Retina (tissue), 1 donor: ENCODE measurements around the gene RNF214.
A peak's percentile ranks its signal among the peaks of the same experiment; 100 is the strongest.

Source experiments
- DNase-seq: peaks from one replicate; pipeline ENCODE4 v3.0.0-alpha.2; 2016

The RNF214 gene

DNA sequence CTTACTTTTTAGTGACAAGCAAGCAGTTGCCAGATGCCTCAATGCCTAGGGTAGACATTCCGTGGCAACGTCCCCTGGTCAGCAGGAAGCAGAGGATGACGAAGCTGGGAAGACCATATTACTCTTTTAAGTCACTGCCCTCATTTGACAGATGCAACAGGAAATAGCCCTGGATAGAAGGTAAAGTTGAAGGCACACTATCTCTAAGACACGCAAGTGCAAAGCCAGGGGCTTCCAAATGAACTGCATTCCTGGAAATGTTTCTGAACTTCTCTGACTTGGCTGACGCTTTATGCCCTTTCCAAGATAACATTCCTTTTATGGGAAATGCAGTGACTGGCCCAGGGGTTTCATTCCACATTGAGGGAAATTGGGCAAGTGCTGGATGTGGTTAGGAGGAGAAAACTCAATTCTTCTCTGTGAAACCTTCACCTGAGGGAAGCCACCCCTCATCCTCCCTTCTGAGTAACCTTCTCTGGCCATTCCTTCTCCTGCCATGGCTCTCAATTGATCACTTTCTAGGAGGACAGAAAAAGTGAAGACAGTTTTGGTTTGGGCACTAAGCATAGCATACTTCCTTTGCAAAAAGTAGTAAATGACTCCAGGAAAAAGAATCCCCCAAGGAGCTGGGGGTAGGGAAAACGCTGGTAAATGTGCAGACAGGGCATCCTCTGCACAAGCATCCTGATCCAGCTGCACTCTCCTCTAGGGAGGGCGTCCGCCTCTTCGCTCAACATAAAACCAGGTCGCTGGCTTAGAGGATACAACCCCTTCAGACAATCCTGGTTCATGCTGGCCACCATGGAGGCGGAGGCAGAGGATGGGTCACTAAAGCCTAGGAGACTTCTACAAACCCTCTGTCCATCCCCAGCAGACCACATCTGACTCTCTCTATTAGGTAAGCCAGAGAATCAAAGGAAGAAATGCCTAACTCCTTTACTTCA, 15.1 kb upstream of the RNF214 start:
- DNase-seq, result no peak

DNA sequence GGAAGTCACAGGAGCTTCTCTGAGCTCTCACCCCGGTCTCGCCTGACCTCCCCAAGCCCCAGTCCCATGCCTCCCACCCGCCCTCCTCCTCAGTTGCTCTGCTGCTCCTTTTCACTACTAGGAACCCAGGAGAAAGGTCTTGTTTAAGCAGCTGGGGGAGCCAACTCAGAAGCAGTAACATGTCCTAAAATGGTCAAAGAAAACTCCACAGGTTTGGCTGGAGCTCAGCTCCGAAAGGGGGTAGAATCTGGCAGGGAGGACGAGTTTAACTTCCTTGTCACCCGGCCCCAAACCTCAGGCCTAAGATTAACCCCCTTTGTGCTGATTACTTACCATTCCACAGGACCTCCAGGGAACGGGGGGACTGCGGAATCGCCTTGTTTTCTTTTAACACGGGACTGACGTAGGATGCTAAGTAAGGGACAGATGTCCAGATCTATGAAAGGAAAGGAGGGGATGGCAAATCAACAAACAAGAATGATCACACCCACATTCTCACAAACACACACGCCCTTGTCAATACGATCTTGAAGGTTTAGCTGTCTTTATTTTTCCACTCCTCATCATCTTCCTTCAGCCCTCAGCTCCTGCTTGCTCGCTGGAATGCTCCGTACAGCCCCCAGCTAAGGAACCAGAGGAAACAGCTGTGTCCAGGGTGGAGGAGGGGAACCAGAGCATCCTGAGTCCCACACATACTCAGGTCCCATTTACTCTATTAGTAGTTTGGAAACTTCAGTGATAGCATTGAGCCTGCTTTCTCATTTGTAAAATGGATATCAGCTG, 14.1 kb upstream of the RNF214 start:
- no peak for DNase-seq

DNA sequence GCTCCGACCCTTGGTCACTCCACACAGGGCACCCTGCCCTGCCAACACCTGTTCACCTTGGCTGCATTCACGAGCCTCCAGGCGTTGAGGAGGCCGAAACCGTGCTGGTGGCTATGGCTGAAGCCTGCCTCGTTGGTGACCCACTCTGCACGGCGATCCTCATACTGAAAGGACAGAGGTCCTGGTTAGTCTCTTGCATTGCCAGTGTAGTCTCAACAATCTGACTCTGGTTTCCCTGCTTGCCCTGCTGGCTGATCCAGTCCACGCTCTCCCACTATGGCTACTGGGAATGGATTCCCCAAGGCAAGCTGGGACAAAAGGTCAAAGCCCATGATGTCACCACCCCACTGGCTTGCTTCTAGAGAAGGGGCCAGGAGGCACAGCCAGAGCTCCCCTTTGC, 13.5 kb upstream of the RNF214 start:
- DNase-seq, result no peak

DNA sequence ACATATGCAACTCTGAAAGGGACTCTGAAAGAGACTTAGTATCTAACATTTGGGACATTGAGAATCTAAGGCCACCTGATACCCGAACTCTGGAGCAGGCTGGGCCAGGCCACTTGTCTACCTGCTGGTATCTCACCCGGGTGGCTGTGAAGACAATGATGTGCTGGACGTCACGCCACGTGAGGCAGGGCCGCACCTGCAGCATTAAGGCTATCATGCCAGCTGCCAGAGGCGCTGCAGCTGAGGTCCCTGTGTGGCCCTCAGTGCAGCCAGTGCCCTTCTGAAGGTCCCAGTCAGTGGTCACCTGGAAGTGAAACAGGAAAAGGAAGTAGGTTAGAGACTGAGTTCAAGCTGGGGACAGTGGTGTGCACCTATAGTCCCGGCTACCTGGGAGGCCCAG, 13.0 kb upstream of the RNF214 start:
- DNase-seq, result no peak

DNA sequence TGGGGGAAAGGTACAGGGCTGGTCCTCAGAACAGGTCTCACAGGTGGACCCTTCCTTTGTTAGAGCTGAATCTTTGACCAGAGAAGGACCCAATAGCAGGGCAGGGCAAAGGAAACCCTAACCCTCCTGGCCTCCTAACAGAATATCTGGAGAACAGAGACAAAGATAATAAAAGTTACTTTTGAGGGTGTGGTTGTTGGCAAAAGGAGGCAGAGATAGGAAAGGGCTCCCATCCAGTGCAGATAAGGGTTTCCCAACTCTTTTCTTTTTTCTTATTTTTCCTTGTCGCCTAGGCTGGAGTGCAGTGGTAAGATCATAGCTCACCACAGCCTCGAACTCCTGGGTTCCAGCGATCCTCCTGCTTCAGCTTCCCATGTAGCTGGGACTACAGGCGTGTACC, 12.5 kb upstream of the RNF214 start:
- no peak for DNase-seq

DNA sequence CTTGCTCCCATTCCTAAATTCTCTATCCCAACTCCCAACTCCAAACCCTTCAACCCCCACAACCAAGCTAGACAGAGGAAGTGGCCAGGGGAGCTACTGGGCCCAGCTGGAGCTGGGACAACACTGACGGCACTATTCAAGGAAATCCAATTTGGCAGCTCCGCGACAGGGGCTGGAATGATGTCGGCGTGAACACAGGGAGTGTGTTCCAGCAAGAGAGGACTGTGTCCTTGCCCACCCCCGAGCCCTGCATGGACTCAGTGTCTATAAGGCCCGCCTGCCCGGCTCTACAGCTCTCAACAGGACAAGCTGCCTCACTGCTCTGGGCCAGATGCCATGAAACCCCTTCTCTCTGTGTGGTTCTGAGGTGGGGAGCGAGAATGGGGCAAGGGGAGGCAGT, 11.9 kb upstream of the RNF214 start:
- DNase-seq, result no peak

DNA sequence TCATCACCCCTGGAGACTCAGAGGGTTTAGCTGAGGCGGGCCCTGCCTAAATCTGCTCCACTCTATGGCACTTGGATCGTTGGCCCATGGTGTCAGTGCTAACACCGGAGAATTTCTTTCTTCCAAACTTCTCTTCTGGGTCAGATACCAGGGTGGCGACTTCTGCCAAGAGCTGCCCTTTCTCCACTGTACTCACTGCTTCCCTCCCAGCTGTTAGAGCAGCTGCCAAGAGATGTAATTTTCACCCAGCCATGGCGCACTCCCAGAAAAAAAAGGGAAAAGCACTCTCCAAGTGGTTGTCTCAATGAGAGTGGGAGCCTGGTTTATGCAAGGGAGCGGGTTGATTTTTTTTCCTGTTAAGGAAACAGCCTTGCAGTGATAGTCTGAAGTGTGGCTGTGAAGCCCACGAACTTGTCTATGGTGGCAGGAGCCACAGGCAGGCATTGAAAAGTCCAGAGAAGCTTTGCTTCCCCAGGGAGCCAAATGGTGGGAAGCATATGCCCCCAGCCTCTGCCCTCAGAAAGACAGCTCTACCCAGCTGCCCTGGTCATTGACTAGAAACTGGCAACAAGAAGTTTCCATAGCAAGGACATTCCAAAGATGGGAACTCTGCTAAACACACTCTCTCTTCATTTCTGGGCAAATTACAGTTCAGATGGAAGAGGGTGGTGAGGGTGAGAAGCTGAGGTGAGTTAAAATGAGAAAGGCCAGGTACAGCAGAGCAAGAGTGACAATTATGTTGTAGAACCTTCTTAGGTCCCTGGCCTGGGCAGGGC, 11.3 kb upstream of the RNF214 start:
- no peak for DNase-seq

DNA sequence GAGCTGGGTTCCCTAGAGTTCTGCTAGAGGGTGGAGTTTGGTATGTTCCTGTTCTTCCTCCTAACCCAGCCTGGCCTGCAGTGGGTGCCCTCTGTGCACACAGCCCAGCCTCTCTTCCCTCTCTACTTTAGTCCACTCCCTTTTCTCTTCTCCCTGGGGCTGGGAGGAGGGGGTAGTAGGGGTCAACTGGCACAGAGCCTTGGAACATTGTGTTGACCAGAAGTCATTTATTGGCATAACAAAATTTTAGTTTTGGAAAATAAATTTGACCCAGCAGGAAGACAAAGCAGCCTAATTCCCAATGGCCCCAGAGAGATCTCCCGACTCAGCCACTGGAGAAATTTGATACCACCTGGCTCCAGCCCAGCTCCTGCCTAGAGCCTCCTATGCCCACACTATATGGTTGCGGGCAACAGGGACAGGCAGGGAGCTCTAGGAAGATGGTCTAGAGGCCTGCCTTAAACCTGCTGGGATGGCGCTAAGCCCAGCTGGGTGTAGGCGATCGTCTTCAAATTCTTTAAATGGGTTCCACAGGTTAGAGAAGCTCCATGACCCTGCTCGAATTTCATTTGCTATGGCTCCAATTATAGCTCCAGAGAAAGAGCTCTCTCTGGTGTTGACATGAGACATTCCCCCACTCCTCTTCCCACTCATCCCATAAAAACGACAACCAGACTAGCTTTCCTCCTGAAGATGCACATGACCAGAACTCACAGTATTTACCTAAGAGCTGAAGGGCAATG, 10.5 kb upstream of the RNF214 start:
- DNase-seq, result no peak

DNA sequence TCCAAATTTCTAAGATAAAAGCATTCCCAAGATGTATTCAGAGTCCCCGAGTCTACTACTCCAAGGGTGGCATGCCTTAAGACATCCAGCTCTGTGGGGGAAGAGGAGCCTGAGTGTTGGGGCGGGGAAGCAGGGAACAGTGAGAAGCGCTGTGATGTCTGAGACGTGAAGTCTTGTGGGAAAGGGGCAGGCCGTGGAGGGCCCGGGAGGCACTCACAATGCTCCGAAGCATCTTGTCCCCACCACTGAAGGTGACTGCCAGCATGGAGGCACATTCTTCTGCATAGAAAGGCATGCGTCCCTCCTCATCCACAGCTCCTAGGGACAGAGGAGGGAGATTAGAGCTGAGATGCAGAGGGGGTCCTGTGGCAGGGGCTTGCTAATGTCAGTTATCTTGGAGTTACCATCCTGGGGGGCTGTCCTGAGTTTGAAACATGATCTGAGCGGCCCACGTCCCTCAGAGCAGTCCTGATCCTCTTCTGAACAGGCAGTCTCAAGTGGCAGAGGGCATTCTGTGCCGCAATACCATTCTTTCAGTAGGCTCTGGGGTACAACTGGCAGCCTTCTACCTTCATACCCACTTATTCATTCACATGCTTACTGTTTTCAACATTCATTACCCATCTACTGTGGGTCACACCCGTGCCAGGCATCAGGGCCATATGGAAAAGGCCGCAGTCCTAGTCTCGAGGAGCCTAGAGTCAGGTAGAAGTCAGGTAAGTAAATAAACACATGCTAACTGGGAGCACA, 9.3 kb upstream of the RNF214 start:
- DNase-seq, result no peak

DNA sequence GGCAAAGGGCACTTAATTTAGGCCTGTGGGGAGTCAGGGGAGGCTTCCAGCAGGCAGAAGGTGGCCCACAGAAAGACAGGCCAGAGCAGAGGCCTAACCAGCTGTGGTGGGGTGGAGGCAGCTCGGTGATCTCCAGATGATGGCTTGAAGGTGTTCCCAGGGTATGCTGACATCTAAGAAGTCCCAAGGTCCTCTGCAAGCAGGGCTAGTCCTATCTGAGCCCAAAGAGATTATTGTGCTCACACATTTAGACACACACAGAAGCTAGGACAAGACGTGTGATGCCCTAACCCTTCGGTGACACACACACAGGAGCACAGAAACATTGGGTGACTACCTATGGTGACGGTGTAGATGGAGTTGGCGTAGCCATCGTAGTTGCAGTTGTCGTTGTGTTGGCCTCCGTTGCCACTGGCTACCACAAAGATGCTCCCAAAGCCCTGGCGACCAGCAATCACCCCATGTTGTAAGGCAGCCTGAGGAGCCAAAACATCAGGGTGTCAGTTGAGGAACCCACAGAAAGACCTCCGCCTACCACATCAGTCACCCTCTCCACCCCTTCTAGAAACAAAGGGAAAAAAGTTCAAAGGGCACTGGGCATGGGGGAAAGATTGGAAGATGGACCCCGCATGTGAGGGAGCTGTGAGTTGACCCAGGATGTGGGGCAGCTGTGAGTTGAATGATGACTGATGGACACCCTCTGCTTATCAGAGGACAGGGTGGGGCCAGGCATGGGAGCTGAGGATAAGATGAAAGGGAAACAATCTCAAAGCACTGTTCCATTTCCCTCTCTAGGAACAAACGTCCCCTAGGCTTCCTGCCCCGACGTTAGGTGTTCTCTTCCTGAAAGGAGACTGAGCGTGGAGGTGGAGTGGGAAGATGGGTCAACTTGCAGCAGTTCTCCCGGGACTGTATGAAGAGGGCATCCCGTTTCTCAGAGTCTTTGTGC, 8.5 kb upstream of the RNF214 start:
- DNase-seq, result no peak

DNA sequence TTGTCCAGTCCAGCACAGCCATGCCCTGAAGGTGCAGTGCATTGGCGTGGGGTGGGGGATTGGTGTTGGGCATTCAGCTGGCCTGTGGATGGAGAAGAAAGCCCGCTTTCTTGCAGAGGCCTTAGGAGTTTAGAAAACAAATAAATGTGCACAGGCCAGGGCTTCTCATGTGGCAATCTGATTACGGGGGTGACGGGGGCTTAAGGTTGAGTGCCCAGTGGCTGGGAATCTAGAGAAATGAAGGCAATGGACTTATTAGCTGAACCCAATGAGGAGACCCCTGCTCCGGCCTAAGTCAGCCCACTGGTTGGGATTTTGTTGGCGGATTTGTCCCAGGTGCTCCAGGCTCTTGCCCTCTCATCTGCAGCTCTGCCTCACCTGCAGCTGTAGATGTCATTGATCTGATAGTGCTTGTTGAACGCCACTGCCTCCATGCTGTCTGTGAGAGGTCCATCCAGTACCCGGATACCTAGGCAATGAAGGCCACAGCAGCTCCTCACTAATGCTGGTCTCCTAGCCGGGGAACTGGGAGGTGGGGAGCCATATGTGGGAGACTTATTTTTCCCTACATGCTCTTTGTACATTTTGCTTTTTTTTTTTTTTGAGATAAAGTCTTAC, 6.8 kb upstream of the RNF214 start:
- DNase-seq, result no peak

DNA sequence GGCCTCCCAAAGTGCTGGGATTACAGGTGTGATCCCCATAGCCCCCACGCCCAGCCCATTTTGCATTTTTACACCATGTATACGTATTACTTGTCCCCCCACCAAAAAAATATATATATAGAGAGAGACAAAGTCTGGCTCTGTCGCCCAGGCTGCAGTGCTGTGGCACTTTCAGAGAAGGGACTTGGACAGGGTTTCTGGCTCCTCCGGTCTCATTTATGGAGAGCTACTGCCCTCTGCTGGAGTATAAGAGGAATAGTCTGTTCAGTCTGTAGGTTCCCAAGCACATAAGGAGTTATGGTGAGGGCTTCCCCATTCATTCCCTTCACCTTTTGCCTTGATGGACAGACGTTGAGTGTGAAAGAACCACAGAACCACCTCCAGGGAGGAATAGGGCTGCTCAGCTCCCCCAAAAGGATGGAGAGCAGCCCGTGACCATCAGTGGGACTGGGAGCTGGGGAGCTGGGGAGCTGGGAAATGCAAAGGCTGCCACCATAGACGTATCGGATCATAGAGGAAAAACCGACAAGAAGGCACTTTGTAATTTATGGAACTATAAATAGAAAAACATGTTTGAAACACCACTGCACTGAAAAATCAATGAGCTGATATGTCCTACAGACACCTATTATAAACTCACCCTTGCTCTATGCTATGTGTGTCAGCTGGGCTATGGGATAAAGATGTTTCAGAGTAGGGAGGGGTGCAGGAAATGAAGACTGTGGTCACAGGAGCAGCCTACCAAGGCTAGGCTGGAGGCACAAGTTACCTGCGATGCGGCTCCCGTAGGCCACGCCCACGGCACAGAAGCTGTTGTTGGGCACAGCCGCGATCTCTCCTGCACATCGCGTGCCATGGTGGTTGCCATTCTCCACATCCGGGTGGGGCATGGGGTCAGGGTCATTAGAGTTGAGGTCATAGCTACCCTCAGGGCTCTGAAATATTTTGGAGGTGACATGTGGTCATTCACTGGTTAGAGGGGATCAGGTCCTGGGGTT, 5.8 kb upstream of the RNF214 start:
- DNase-seq, result peak; percentile 58

DNA sequence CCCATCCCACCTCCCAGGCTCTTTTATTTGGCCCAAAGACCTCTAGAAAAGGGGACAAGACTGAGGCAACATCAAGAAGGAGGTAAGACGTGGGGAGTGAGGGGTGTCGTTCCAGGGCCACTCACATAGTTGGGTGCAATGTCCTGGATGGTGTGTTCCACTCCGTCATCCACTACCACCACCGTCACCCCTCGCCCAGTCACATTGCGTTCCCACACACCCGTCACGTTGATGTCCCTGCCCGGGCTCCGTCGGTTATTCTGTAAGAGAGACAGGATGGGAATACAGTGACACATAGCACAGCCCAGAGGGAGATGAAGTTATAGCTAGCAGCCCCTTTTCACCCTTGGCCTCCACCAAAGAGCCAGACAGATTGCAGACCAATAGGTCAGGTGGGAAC, 4.4 kb upstream of the RNF214 start:
- no peak for DNase-seq

DNA sequence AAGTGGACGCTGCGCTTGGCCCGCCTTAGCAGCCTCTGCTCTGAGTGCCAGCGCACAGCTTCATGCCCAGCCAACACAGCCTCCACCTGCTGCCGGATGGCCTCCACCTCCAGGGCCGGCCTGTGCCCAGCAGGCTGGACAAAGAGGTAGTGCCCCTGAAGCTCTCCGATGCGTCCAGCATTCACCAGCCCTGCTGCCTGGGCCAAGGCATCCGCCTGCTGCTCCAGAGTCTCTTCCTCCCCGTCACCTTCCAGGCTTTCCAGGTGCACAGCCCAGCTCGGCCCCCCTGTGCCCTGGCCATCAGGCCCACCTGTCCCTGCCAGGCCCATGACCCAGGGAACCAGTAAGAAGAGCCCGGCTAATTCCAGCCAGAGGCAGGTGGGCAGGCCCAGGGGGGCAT, 3.1 kb upstream of the RNF214 start:
- DNase-seq, result no peak

DNA sequence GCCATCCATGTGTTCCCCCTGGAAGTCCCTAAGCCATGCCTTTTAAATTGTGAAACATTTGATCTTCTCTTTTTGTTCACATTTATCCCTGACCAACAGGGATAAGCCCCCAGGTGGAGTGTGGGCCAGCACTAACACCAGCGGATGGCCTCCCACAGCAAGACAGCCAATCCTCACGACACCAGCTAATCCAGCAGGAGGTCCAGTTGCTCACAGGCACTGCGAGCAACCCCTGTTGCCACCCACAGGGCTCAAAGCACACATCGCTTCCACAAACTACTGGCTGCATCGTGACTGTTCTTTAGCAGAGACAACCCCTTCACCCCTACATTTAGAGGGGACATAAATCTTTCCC, 2.6 kb upstream of the RNF214 start:
- no peak for DNase-seq

DNA sequence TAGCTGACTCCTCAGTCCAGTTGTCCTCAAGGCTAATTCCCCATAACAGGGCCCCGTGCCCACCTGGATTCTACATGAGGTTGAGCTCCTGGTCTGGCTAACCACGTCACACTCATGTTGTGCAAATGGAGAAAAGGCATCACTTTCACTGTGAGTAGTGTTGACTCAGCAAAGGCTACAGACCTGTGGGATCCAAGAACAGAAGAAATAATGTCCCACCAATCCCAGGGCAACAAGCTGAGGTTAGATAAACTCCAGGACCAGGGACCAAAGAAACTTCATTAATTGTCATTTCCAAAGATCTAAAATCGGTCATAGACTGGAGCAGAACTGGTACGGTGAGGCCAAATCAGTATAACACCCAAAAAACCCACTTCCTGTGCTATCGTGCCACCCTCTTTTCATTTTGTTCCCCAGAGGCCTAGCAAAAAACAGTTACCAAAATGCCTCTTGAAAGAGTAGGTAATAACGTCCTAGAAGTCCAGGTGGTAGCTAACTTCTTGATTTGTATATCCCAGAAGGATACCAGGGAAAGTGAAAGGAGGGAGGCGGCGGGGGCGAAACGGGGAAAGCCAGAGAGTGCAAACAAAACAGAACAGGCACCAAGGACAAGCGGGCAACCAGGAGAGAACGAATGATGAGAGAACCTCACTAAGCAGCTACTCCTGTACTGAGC, 2.0 kb upstream of the RNF214 start:
- DNase-seq, result no peak

DNA sequence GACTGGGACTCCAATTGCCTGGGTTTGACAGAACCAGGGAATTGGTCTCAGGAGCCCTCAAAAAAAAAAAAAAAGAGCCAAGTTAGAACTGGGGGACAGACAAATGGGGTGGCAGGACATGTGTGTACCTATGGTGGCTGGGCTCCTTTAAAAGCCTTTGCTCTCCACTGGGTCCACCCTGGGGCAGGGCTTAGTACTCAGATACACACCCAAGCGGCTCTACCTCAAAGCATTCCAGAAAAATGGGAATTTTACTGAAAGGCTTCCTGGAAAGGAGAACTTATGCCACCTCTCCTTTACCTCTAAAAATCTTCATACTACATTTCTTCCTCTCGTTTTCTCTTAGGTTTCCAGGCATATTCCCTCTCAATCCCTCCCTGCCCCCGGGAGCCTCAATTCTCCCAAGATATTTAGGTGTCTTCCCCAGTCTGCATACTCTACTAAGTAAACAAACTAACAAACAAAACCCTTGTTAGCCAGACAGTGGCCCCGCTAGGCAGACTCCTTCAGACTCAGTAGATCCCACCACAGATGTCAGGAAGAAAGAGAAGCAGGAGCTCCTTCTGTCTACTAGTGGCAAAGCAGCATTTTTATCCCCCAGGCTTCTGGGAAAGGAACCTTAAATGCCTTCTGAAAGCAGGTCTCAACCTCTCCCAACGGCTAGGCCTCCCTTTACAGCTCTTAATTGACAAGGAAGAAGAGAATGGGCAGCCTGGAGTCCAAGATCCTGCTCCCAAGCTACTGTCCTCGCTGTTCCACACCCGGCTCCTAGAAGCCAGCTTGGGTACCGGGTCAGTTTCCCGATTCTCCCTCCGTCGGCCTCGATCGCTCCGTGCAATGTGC, 1.3 kb upstream of the RNF214 start:
- no peak for DNase-seq

DNA sequence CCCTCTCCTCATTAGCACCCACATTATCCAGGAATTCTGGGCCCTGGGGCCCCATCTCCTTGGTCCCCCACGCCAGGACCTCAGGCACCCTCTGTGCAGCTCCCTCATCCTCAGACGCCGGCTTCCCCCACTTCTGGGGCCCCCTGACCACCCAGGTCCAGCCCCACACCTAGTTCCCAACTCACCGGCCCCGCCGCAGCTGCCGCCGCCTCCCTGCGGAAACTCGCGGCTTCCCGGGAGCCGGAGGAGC, 704 bp upstream of the RNF214 start, which contains the start of gene PCSK7:
Gene PCSK7 (minus strand): TSS at position 232 of the 250 bp plus-strand sequence. CDS start 2,229 bp downstream, outside the sequence.
- DNase-seq, result no peak
